Measurements from ENCODE around the gene TNIP2. TPM values are rescaled to one million over a fixed set of nuclear protein-coding genes. Genes with fewer than 3 reads are reported as not detected.
A peak's percentile ranks its signal among the peaks of the same experiment; 100 is the strongest.

Gene TNIP2
- total RNA-seq, 4 donors from 2014 or later = 91.8 to 203 (median 129) TPM

- WGBS, 2 donors (ENCODE audit: low coverage in 1 of 2) = 64 to 72% methylated on average over 4 to 18 of the region's 18 CpGs
These were observed 31.3 kb upstream of the TNIP2 start for GRCh38 chr4:2787230-2788100.

DNA sequence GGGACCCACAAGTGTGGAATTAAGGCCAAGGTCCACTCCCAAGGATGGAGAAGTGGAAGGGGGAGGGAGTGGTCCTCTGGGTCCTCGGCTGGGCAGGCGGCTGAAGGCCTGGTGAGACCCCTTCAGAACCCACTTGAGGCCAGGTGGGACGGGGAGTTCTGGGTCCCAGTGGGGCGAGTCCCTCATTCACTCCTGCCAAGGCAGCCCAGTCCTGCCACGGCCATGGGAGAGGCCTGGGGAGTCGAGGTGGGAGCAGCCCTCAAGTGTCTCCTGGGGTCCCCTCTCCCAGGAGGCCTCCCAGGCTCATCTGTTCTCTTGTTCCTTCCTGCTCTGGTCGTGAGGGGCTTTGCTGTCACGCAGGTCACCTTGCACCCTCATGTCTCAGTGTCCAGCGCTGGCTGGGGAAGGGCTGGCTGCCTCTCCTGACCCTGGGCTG lies 30.7 kb upstream of the TNIP2 start:
- H3K27ac ChIP-seq = peak overlapping the region; percentile 17 to 64 (median 45)
- no peak overlapping the region for H3K4me3 ChIP-seq
- no peaks in the 10 kb centered on the region for H3K27me3 ChIP-seq
- peaks cover 4 to 18% (median 11%) of the 10 kb centered on the region in 4 donors for H3K4me1 ChIP-seq
- no peaks in the 10 kb centered on the region for H3K9me3 ChIP-seq
- TF ChIP-seq EP300 (IDR thresholded peaks at IDR 0.05; ENCODE audit: low read depth) (no peak), POLR2A (IDR thresholded peaks at IDR 0.05) (no peak), POLR2AphosphoS5 (IDR thresholded peaks at IDR 0.05) (no peak)
- H3K36me3 ChIP-seq = no peaks in the 10 kb centered on the region
- WGBS, 2 donors (ENCODE audit: low coverage in 1 of 2) = 78% methylated on average over 8 of the region's 9 CpGs; no CpG with 5 or more reads in 1 of the 2 donors
- in situ Hi-C loops (cut with MboI; ENCODE audit: low pct_ligation_motif_present in 1 of 4, low pct_unique_long_range_greater_than_20kb in 1 of 4, low sequenced_read_pairs in 3 of 4) = no loop called here
- intact Hi-C loops (cut with DNase I; ENCODE audit: low total_unique reads) = no loop called here
- DNase-seq = no peak

More at GRCh38 chr4:2787230-2788100, 31.3 kb upstream of the TNIP2 start:
- H3K4me1 ChIP-seq = peaks cover 10 to 25% (median 11%) of the 10 kb centered on the region in 4 donors
- in situ Hi-C loops (cut with MboI; ENCODE audit: low pct_ligation_motif_present in 1 of 4, low pct_unique_long_range_greater_than_20kb in 1 of 4, low sequenced_read_pairs in 3 of 4) (no loop called here), intact Hi-C loops (cut with DNase I; ENCODE audit: low total_unique reads) (no loop called here)
- no peaks in the 10 kb centered on the region for H3K27me3 ChIP-seq
- H3K9me3 ChIP-seq = no peaks in the 10 kb centered on the region
- no peak overlapping the region for H3K4me3 ChIP-seq
- peak overlapping the region; percentile 17 to 73 (median 62) for H3K27ac ChIP-seq
- H3K36me3 ChIP-seq = no peaks in the 10 kb centered on the region
- DNase-seq = peak; percentile 70
- TF ChIP-seq POLR2AphosphoS5 (IDR thresholded peaks at IDR 0.05) (no peak), POLR2A (IDR thresholded peaks at IDR 0.05) (no peak), EP300 (IDR thresholded peaks at IDR 0.05; ENCODE audit: low read depth) (no peak)
- TF ChIP-seq, protein P1, sequence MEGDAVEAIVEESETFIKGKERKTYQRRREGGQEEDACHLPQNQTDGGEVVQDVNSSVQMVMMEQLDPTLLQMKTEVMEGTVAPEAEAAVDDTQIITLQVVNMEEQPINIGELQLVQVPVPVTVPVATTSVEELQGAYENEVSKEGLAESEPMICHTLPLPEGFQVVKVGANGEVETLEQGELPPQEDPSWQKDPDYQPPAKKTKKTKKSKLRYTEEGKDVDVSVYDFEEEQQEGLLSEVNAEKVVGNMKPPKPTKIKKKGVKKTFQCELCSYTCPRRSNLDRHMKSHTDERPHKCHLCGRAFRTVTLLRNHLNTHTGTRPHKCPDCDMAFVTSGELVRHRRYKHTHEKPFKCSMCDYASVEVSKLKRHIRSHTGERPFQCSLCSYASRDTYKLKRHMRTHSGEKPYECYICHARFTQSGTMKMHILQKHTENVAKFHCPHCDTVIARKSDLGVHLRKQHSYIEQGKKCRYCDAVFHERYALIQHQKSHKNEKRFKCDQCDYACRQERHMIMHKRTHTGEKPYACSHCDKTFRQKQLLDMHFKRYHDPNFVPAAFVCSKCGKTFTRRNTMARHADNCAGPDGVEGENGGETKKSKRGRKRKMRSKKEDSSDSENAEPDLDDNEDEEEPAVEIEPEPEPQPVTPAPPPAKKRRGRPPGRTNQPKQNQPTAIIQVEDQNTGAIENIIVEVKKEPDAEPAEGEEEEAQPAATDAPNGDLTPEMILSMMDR (IDR thresholded peaks at IDR 0.05) = no peak

- no peaks in the 10 kb centered on the region for H3K27me3 ChIP-seq
- H3K36me3 ChIP-seq = no peaks in the 10 kb centered on the region
- no peak for TF ChIP-seq POLR2A (IDR thresholded peaks at IDR 0.05)
- TF ChIP-seq EP300 (IDR thresholded peaks at IDR 0.05; ENCODE audit: low read depth) = no peak
- TF ChIP-seq, protein P1 (IDR thresholded peaks at IDR 0.05) = no peak
- TF ChIP-seq POLR2AphosphoS5 (IDR thresholded peaks at IDR 0.05) = no peak
- intact Hi-C loops (cut with DNase I; ENCODE audit: low total_unique reads) = no loop called here
- H3K9me3 ChIP-seq = no peaks in the 10 kb centered on the region
- WGBS, 2 donors (ENCODE audit: low coverage in 1 of 2) = 85% methylated on average over 7 of the region's 7 CpGs; no CpG with 5 or more reads in 1 of the 2 donors
- peak overlapping the region in 3 of 4 donors; percentile 30 to 64 (median 60) for H3K27ac ChIP-seq
- in situ Hi-C loops (cut with MboI; ENCODE audit: low pct_ligation_motif_present in 1 of 4, low pct_unique_long_range_greater_than_20kb in 1 of 4, low sequenced_read_pairs in 3 of 4) = no loop called here
- peak; percentile 34 for DNase-seq
- peaks cover 4 to 16% (median 11%) of the 10 kb centered on the region in 4 donors for H3K4me1 ChIP-seq
- no peak overlapping the region for H3K4me3 ChIP-seq
These were observed 30.1 kb upstream of the TNIP2 start for GRCh38 chr4:2786152-2786671.

- no peak for DNase-seq
- WGBS, 2 donors (ENCODE audit: low coverage in 1 of 2) = 31% methylated on average over 3 of the region's 4 CpGs; no CpG with 5 or more reads in 1 of the 2 donors
- H3K27ac ChIP-seq = no peak overlapping the region
These were observed 29.5 kb upstream of the TNIP2 start for GRCh38 chr4:2785613-2786012.

More at GRCh38 chr4:2785613-2786012, 29.5 kb upstream of the TNIP2 start:
- H3K27me3 ChIP-seq = no peaks in the 10 kb centered on the region
- in situ Hi-C loops (cut with MboI; ENCODE audit: low pct_ligation_motif_present in 1 of 4, low pct_unique_long_range_greater_than_20kb in 1 of 4, low sequenced_read_pairs in 3 of 4) (no loop called here), intact Hi-C loops (cut with DNase I; ENCODE audit: low total_unique reads) (no loop called here)
- no peaks in the 10 kb centered on the region for H3K36me3 ChIP-seq
- peaks cover 4 to 16% (median 11%) of the 10 kb centered on the region in 4 donors for H3K4me1 ChIP-seq
- H3K9me3 ChIP-seq = no peaks in the 10 kb centered on the region
- TF ChIP-seq, protein P1 (IDR thresholded peaks at IDR 0.05) = no peak
- TF ChIP-seq POLR2AphosphoS5 (IDR thresholded peaks at IDR 0.05) = no peak
- TF ChIP-seq POLR2A (IDR thresholded peaks at IDR 0.05) = no peak
- TF ChIP-seq EP300 (IDR thresholded peaks at IDR 0.05; ENCODE audit: low read depth) = no peak
- H3K4me3 ChIP-seq = no peak overlapping the region

Data from transverse colon (tissue), 4 donors.